T-helper 1 cell treated with Interleukin-12 subunit alpha and Interleukin-12 subunit beta and Interleukin-4 antibody, amounts not matched to agents 30 μg/mL and 1 μg/mL, for 36 hours (primary cell): ENCODE data around the gene PRKCE.
"Not testable (repeated sequence)": the region's sequence is repeated elsewhere in the genome, so short reads cannot be mapped to it uniquely, and the experiment has no call there.

ENCODE experiments used
- H3K27ac Mint-ChIP-seq: one replicate; pipeline ENCODE4 v1.8.0; 2021; ENCODE audit warnings: mild to moderate bottlenecking, mixed read lengths
- H3K27me3 Mint-ChIP-seq: one replicate; pipeline ENCODE4 v1.8.0; 2021; ENCODE audit warnings: low read depth, mixed read lengths
- H3K36me3 Mint-ChIP-seq: one replicate; pipeline ENCODE4 v1.8.0; 2021; ENCODE audit warnings: low read depth, mixed read lengths
- H3K4me1 Mint-ChIP-seq: one replicate; pipeline ENCODE4 v1.8.0; 2021; ENCODE audit warnings: low read depth, mixed read lengths
- H3K4me3 Mint-ChIP-seq: one replicate; pipeline ENCODE4 v1.8.0; 2021; ENCODE audit warnings: mild to moderate bottlenecking, moderate library complexity, mixed read lengths
- H3K9me3 Mint-ChIP-seq: one replicate; pipeline ENCODE4 v1.8.0; 2021; ENCODE audit warnings: mixed read lengths

The PRKCE gene

GRCh38 chr2:46198966-46199365 is 547.5 kb downstream of the PRKCE start:
- no peak overlapping the region for H3K27ac Mint-ChIP-seq
- H3K27me3 Mint-ChIP-seq = peaks cover 2% of the 10 kb centered on the region
- H3K4me3 Mint-ChIP-seq = no peak overlapping the region
- H3K36me3 Mint-ChIP-seq = peaks cover 7% of the 10 kb centered on the region
- H3K4me1 Mint-ChIP-seq = peaks cover 41% of the 10 kb centered on the region
- H3K9me3 Mint-ChIP-seq = peaks cover 9% of the 10 kb centered on the region

- Mint-ChIP-seq H3K9me3 (peaks cover 9% of the 10 kb centered on the region), H3K27ac (peak overlapping the region; percentile 77), H3K36me3 (peaks cover 8% of the 10 kb centered on the region), H3K4me1 (peaks cover 42% of the 10 kb centered on the region), H3K27me3 (peaks cover 4% of the 10 kb centered on the region), H3K4me3 (peak overlapping the region; percentile 11)
Measured at GRCh38 chr2:46200100-46200690, 548.7 kb downstream of the PRKCE start.

- peaks cover 42% of the 10 kb centered on the region for H3K4me1 Mint-ChIP-seq
- H3K4me3 Mint-ChIP-seq = peak overlapping the region; percentile 6
- peaks cover 9% of the 10 kb centered on the region for H3K9me3 Mint-ChIP-seq
- H3K27me3 Mint-ChIP-seq = peaks cover 4% of the 10 kb centered on the region
- peaks cover 8% of the 10 kb centered on the region for H3K36me3 Mint-ChIP-seq
- H3K27ac Mint-ChIP-seq = peak overlapping the region; percentile 77
Measured at GRCh38 chr2:46200861-46201605, 549.6 kb downstream of the PRKCE start.

GRCh38 chr2:46202453-46202852 is 551.0 kb downstream of the PRKCE start:
- Mint-ChIP-seq H3K36me3 (peaks cover 10% of the 10 kb centered on the region), H3K27me3 (peaks cover 13% of the 10 kb centered on the region), H3K4me1 (peaks cover 35% of the 10 kb centered on the region), H3K9me3 (peaks cover 18% of the 10 kb centered on the region), H3K27ac (no peak overlapping the region), H3K4me3 (no peak overlapping the region)

- H3K9me3 Mint-ChIP-seq = peaks cover 18% of the 10 kb centered on the region
- H3K4me3 Mint-ChIP-seq = peak overlapping the region; percentile 30
- H3K4me1 Mint-ChIP-seq = peaks cover 33% of the 10 kb centered on the region
- peaks cover 17% of the 10 kb centered on the region for H3K27me3 Mint-ChIP-seq
- peak overlapping the region; percentile 62 for H3K27ac Mint-ChIP-seq
- peaks cover 10% of the 10 kb centered on the region for H3K36me3 Mint-ChIP-seq
Measured at GRCh38 chr2:46202987-46203386, 551.5 kb downstream of the PRKCE start.

GRCh38 chr2:46203636-46204035 is 552.2 kb downstream of the PRKCE start:
- H3K4me1 Mint-ChIP-seq = peaks cover 33% of the 10 kb centered on the region
- H3K36me3 Mint-ChIP-seq = peaks cover 12% of the 10 kb centered on the region
- H3K4me3 Mint-ChIP-seq = peak overlapping the region; percentile 26
- peaks cover 22% of the 10 kb centered on the region for H3K9me3 Mint-ChIP-seq
- H3K27ac Mint-ChIP-seq = not testable (repeated sequence)
- H3K27me3 Mint-ChIP-seq = peaks cover 21% of the 10 kb centered on the region

GRCh38 chr2:46207591-46207990 is 556.1 kb downstream of the PRKCE start:
- Mint-ChIP-seq H3K4me1 (peaks cover 11% of the 10 kb centered on the region), H3K4me3 (no peak overlapping the region), H3K9me3 (peaks cover 30% of the 10 kb centered on the region), H3K27me3 (peaks cover 46% of the 10 kb centered on the region), H3K27ac (no peak overlapping the region), H3K36me3 (peaks cover 10% of the 10 kb centered on the region)

GRCh38 chr2:46208766-46209165 is 557.3 kb downstream of the PRKCE start:
- Mint-ChIP-seq H3K36me3 (peaks cover 12% of the 10 kb centered on the region), H3K4me1 (peaks cover 3% of the 10 kb centered on the region), H3K9me3 (peaks cover 30% of the 10 kb centered on the region), H3K4me3 (no peak overlapping the region), H3K27me3 (peaks cover 57% of the 10 kb centered on the region), H3K27ac (no peak overlapping the region)

- Mint-ChIP-seq H3K27ac (no peak overlapping the region), H3K36me3 (peaks cover 11% of the 10 kb centered on the region), H3K9me3 (peaks cover 39% of the 10 kb centered on the region), H3K4me3 (no peak overlapping the region), H3K4me1 (no peaks in the 10 kb centered on the region), H3K27me3 (peaks cover 65% of the 10 kb centered on the region)
Measured at GRCh38 chr2:46210063-46210462, 558.6 kb downstream of the PRKCE start.

- no peaks in the 10 kb centered on the region for H3K4me1 Mint-ChIP-seq
- H3K27me3 Mint-ChIP-seq = peaks cover 73% of the 10 kb centered on the region
- H3K27ac Mint-ChIP-seq = no peak overlapping the region
- H3K9me3 Mint-ChIP-seq = peaks cover 47% of the 10 kb centered on the region
- H3K36me3 Mint-ChIP-seq = peaks cover 15% of the 10 kb centered on the region
- H3K4me3 Mint-ChIP-seq = no peak overlapping the region
Measured at GRCh38 chr2:46211461-46211860, 560.0 kb downstream of the PRKCE start.

GRCh38 chr2:46213906-46214305 is 562.4 kb downstream of the PRKCE start:
- Mint-ChIP-seq H3K36me3 (peaks cover 12% of the 10 kb centered on the region), H3K4me3 (no peak overlapping the region), H3K27ac (no peak overlapping the region), H3K4me1 (no peaks in the 10 kb centered on the region), H3K9me3 (peaks cover 44% of the 10 kb centered on the region), H3K27me3 (peaks cover 59% of the 10 kb centered on the region)

GRCh38 chr2:46216213-46216612 is 564.7 kb downstream of the PRKCE start:
- peaks cover 12% of the 10 kb centered on the region for H3K36me3 Mint-ChIP-seq
- H3K4me3 Mint-ChIP-seq = no peak overlapping the region
- peaks cover 62% of the 10 kb centered on the region for H3K27me3 Mint-ChIP-seq
- H3K27ac Mint-ChIP-seq = no peak overlapping the region
- peaks cover 5% of the 10 kb centered on the region for H3K4me1 Mint-ChIP-seq
- H3K9me3 Mint-ChIP-seq = peaks cover 44% of the 10 kb centered on the region

- H3K36me3 Mint-ChIP-seq, H3K4me3 Mint-ChIP-seq, H3K27ac Mint-ChIP-seq: not testable (repeated sequence)
- peaks cover 61% of the 10 kb centered on the region for H3K27me3 Mint-ChIP-seq
- H3K4me1 Mint-ChIP-seq = peaks cover 21% of the 10 kb centered on the region
- H3K9me3 Mint-ChIP-seq = peaks cover 23% of the 10 kb centered on the region
Measured at GRCh38 chr2:46223514-46223913, 572.0 kb downstream of the PRKCE start.

- H3K4me3 Mint-ChIP-seq = no peak overlapping the region
- peaks cover 53% of the 10 kb centered on the region for H3K27me3 Mint-ChIP-seq
- peaks cover 27% of the 10 kb centered on the region for H3K4me1 Mint-ChIP-seq
- H3K9me3 Mint-ChIP-seq = peaks cover 13% of the 10 kb centered on the region
- no peak overlapping the region for H3K27ac Mint-ChIP-seq
- H3K36me3 Mint-ChIP-seq = peaks cover 2% of the 10 kb centered on the region
Measured at GRCh38 chr2:46225150-46225625, 573.7 kb downstream of the PRKCE start.

- peaks cover 47% of the 10 kb centered on the region for H3K27me3 Mint-ChIP-seq
- H3K9me3 Mint-ChIP-seq = peaks cover 8% of the 10 kb centered on the region
- H3K4me1 Mint-ChIP-seq = peaks cover 27% of the 10 kb centered on the region
- H3K4me3 Mint-ChIP-seq = no peak overlapping the region
- H3K27ac Mint-ChIP-seq = no peak overlapping the region
- peaks cover 2% of the 10 kb centered on the region for H3K36me3 Mint-ChIP-seq
Measured at GRCh38 chr2:46225730-46226129, 574.3 kb downstream of the PRKCE start.
